ENCODE measurements around the gene NMT1. TPM values are rescaled to one million over a fixed set of nuclear protein-coding genes. Genes with fewer than 3 reads are reported as not detected.
A peak's percentile ranks its signal among the peaks of the same experiment; 100 is the strongest.

Gene NMT1
- total RNA-seq, 2 donors from 2014 or later = 39.4 to 68.5 TPM

DNA sequence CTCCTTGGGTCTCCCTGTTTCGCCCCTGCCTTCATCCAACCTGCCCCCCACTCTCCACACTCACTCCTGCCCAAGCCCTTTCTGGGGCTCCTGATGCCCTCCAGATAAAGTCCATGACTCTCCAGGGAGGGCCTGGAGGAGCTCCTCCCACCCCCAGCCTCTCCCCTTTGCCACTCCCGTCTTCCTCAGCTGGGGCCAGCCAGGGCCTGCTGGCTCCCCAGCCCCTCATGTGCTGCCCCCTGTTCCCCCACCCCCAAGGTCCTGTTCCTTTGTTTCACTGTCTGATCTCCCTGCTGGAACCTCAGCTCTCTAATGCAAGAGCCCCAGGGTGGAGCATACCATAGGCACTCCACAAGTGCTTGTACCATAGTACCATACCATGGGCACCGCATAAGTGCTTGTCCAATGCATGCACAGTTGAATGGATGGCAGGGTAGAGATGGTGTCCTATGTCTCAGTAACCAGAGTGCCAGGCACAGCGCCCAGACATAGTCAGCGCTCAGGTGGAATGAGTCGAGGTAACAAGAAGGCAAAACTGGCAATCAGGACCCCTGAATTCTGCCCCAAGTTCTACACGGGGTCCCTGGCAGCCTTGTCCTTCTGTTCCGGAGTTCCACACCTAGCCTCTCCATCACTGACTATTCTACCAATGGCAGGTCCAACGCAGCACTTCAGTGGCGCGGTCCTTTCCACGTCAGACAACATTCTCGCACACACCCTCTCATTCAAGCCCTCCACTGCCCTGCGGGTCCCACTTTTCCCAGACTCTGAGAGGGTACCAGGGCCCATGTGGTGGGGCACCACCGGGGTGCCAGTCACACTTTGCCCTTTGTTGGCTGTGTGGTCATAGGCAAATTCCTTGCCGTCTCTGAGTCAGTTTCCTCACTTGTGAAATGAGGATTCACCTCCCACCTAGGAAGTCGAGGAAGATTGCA lies 69.8 kb downstream of the NMT1 start:
- intact Hi-C loops (cut with DNase I) = loop anchor here (5.0 kb wide), 2 partner anchors 39 to 354 kb away; no protein-coding TSS in a partner anchor
- H3K27me3 ChIP-seq (replicated peaks; ENCODE audit: insufficient read depth) = no peaks in the 10 kb centered on the region
- 74% methylated on average over 17 of the region's 17 CpGs for WGBS
- TF ChIP-seq POLR2AphosphoS5 (IDR thresholded peaks at IDR 0.05) = no peak
- TF ChIP-seq, protein P1, sequence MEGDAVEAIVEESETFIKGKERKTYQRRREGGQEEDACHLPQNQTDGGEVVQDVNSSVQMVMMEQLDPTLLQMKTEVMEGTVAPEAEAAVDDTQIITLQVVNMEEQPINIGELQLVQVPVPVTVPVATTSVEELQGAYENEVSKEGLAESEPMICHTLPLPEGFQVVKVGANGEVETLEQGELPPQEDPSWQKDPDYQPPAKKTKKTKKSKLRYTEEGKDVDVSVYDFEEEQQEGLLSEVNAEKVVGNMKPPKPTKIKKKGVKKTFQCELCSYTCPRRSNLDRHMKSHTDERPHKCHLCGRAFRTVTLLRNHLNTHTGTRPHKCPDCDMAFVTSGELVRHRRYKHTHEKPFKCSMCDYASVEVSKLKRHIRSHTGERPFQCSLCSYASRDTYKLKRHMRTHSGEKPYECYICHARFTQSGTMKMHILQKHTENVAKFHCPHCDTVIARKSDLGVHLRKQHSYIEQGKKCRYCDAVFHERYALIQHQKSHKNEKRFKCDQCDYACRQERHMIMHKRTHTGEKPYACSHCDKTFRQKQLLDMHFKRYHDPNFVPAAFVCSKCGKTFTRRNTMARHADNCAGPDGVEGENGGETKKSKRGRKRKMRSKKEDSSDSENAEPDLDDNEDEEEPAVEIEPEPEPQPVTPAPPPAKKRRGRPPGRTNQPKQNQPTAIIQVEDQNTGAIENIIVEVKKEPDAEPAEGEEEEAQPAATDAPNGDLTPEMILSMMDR (IDR thresholded peaks at IDR 0.05) = no peak
- TF ChIP-seq POLR2A (IDR thresholded peaks at IDR 0.05) = no peak
- peak overlapping the region in 1 of 2 donors; percentile 58 for H3K4me3 ChIP-seq
- no peaks in the 10 kb centered on the region for H3K36me3 ChIP-seq
- peaks cover 5% of the 10 kb centered on the region for H3K4me1 ChIP-seq (replicated peaks)
- no peaks in the 10 kb centered on the region for H3K9me3 ChIP-seq
- no peak for DNase-seq (ENCODE audit: low spot score)
- H3K27ac ChIP-seq = peak overlapping the region in 1 of 2 donors; percentile 97

- intact Hi-C loops (cut with DNase I) = loop anchor here (2.0 to 5.0 kb wide), 3 partner anchors 39 to 354 kb away; no protein-coding TSS in a partner anchor
- 10% methylated on average over 34 of the region's 46 CpGs for WGBS
- Histone ChIP-seq H3K27ac (peak overlapping the region; percentile 97 to 98), H3K36me3 (no peaks in the 10 kb centered on the region), H3K27me3 (replicated peaks; ENCODE audit: insufficient read depth) (no peaks in the 10 kb centered on the region), H3K4me3 (peak overlapping the region; percentile 58 to 86), H3K9me3 (no peaks in the 10 kb centered on the region), H3K4me1 (replicated peaks) (peaks cover 11% of the 10 kb centered on the region)
- no peak for DNase-seq (ENCODE audit: low spot score)
- TF ChIP-seq POLR2A (IDR thresholded peaks at IDR 0.05) = no peak
- TF ChIP-seq, protein P1 (IDR thresholded peaks at IDR 0.05) = peak; percentile 79 to 88 (median 82)
Measured at GRCh38 chr17:45131616-45132319, 70.7 kb downstream of the NMT1 start.

DNA sequence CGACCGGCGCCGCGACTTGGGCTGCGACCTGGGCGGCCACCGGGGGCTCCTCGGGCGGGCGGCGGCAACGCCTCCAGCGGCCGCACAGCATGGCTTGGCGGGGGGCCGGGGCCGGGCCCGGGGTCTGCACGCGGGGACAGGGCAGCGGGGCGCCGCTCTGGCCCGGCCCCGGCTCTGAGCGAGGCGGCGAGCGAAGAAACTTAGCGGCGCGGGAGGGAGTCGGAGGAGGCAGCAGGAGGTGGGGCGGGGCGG lies 71.1 kb downstream of the NMT1 start, which contains the start of gene PLCD3:
Gene PLCD3, minus strand, starts transcription at position 196 of the 252 bp plus-strand sequence. Its CDS starts 105 bp downstream, at position 91.
- Histone ChIP-seq H3K4me1 (replicated peaks) (peaks cover 11% of the 10 kb centered on the region), H3K27me3 (replicated peaks; ENCODE audit: insufficient read depth) (no peaks in the 10 kb centered on the region), H3K27ac (peak within 1 kb of the TSS; percentile 97 to 98), H3K9me3 (no peaks in the 10 kb centered on the region), H3K4me3 (peak within 1 kb of the TSS; percentile 58 to 86), H3K36me3 (no peaks in the 10 kb centered on the region)
- 0% methylated on average over 5 of the region's 36 CpGs for WGBS
- TF ChIP-seq, protein P1 (IDR thresholded peaks at IDR 0.05) = no peak
- TF ChIP-seq POLR2AphosphoS5 (IDR thresholded peaks at IDR 0.05) = no peak
- no peak for TF ChIP-seq POLR2A (IDR thresholded peaks at IDR 0.05)
- DNase-seq (ENCODE audit: low spot score) = no peak
- intact Hi-C loops (cut with DNase I) = loop anchor here (2.0 to 5.0 kb wide), 3 partner anchors 40 to 355 kb away; no protein-coding TSS in a partner anchor

DNA sequence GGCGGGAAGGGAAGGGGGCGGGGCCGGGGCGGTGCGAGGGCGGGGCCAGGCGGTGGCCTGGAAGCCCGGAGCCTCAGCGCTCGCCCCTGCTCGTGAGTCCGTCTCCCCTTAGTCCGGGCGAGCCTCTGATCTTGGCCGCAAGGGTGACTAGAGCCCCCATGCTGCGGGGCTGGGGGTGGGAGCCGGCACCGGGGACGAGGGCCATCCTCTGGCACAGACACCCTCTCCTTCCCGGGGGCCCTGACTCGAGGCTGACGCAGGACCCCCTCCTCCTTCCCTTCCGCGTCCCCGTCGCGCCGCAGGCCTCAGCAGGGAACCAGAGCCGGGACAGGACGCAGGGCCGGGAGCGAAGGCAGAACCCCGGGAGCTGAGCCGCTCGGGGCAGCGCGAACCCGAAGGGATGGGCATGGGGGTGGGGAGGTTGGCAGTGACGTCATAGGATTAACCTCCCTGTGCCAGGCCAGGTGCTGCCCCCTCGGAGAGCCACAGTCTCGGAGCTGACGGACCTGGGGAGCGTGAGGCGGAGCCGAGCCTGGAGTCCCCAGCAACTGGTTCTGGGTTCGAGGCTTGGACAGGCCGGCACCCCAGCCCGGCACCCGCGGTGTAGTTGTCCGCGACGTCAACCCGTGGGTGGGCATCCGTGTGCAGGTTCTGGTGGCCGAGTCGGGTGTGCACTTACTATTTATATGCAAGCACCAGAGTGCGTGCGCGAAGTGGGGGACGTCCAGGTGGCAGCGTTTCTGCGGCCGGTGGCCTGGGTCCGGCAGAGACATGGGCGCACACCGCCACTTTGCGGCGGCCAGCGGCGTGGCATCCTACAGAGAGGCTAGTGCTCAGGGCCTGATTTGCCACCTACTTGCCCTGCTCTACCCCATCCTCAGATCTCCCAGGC lies 71.7 kb downstream of the NMT1 start:
- TF ChIP-seq POLR2AphosphoS5 (IDR thresholded peaks at IDR 0.05) (peak; percentile 68), POLR2A (IDR thresholded peaks at IDR 0.05) (peak; percentile 53)
- TF ChIP-seq, protein P1 (IDR thresholded peaks at IDR 0.05) = peak; percentile 51 to 95 (median 76)
- Histone ChIP-seq H3K4me1 (replicated peaks) (peaks cover 11% of the 10 kb centered on the region), H3K27ac (peak overlapping the region; percentile 97 to 98), H3K4me3 (peak overlapping the region; percentile 58 to 86), H3K36me3 (no peaks in the 10 kb centered on the region), H3K9me3 (no peaks in the 10 kb centered on the region), H3K27me3 (replicated peaks; ENCODE audit: insufficient read depth) (no peaks in the 10 kb centered on the region)
- WGBS = 1% methylated on average over 34 of the region's 71 CpGs
- intact Hi-C loops (cut with DNase I) = loop anchor here (2.0 to 5.0 kb wide), 3 partner anchors 41 to 356 kb away; no protein-coding TSS in a partner anchor
- peak; percentile 85 for DNase-seq (ENCODE audit: low spot score)

Measured in prostate gland (tissue), 2 donors.